GM10248 (cell line): ENCODE data around the gene XAGE3.

Source experiments
- CTCF ChIA-PET: fragments of 300-600 bp; sonication (Branson Sonifier 250); formaldehyde crosslinking; extraction: SDS; loops from one replicate; lab custom pipeline; 2021; ENCODE audit warnings: antibody characterized with exemption; lab: Yijun Ruan, JAX
- POLR2A ChIA-PET: fragments of 350-650 bp; sonication (Branson Sonifier 250); formaldehyde crosslinking; extraction: SDS; loops from one replicate; lab custom pipeline; 2020; ENCODE audit warnings: antibody characterized with exemption; lab: Yijun Ruan, JAX
- DNase-seq: peaks from one replicate; pipeline ENCODE4 v3.0.0; 2012; ENCODE audit errors: extremely low spot score
- CTCF ChIP-seq: IDR thresholded peaks from 2 replicates; pipeline ENCODE4 v1.5.1; 2012; ENCODE audit warnings: mild to moderate bottlenecking, low read depth; ENCODE audit errors: extremely low read depth, missing control alignments, control extremely low read depth

Gene XAGE3

GRCh38 chrX:52830551-52830950, 37.3 kb downstream of the XAGE3 start:
- POLR2A ChIA-PET, result no interaction called here
- TF ChIP-seq CTCF, result no peak

DNA sequence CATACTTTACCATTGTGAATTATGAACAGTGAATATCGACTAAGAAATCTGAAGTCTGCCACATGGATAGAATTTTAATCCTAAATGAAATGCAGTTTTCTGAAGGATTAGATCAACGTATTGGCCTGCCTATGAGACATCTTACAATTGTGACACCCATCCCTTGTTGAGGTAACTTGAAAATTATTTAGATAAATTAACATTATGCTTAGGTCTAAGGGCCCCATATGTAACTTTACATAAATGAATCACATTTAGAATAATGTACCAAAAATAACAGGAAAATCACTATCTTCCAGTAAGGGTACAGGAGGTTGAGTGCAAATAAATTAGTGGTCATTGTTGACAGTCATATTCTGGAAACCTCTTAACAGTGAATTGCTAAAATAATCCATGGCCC, 43.3 kb downstream of the XAGE3 start:
- CTCF ChIA-PET, result no interaction called here
- POLR2A ChIA-PET, result no interaction called here
- DNase-seq, result no peak
- no peak for TF ChIP-seq CTCF

More at GRCh38 chrX:52830551-52830950, 37.3 kb downstream of the XAGE3 start:
- CTCF ChIA-PET, result no interaction called here
- DNase-seq, result no peak

- ChIA-PET POLR2A (no interaction called here), CTCF (no interaction called here)
- TF ChIP-seq CTCF, result no peak
- DNase-seq, result no peak
Measured at GRCh38 chrX:52821079-52821760, 46.7 kb downstream of the XAGE3 start.

GRCh38 chrX:52819788-52820187, 48.1 kb downstream of the XAGE3 start:
- DNase-seq, result no peak
- ChIA-PET POLR2A (no interaction called here), CTCF (no interaction called here)
- no peak for TF ChIP-seq CTCF
